ENCODE results near the gene KANSL1.
"Not testable (repeated sequence)": the region's sequence is repeated elsewhere in the genome, so short reads cannot be mapped to it uniquely, and the experiment has no call there.

The KANSL1 gene

DNA sequence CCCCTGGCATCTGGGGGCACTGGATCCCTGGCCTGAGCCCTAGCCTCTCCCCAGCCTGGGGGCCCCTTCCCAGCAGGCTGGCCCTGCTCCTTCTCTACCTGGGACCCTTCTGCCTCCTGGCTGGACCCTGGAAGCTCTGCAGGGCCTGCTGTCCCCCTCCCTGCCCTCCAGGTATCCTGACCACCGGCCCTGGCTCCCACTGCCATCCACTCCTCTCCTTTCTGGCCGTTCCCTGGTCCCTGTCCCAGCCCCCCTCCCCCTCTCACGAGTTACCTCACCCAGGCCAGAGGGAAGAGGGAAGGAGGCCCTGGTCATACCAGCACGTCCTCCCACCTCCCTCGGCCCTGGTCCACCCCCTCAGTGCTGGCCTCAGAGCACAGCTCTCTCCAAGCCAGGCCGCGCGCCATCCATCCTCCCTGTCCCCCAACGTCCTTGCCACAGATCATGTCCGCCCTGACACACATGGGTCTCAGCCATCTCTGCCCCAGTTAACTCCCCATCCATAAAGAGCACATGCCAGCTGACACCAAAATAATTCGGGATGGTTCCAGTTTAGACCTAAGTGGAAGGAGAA, 180.6 kb downstream of the KANSL1 start:
- no peak for DNase-seq

DNA sequence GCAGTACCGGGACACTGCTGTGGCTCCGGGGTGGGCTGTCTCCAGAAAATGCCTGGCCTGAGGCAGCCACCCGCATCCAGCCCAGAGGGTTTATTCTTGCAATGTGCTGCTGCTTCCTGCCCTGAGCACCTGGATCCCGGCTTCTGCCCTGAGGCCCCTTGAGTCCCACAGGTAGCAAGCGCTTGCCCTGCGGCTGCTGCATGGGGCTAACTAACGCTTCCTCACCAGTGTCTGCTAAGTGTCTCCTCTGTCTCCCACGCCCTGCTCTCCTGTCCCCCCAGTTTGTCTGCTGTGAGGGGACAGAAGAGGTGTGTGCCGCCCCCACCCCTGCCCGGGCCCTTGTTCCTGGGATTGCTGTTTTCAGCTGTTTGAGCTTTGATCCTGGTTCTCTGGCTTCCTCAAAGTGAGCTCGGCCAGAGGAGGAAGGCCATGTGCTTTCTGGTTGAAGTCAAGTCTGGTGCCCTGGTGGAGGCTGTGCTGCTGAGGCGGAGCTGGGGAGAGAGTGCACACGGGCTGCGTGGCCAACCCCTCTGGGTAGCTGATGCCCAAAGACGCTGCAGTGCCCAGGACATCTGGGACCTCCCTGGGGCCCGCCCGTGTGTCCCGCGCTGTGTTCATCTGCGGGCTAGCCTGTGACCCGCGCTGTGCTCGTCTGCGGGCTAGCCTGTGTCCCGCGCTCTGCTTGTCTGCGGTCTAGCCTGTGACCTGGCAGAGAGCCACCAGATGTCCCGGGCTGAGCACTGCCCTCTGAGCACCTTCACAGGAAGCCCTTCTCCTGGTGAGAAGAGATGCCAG, 181.3 kb downstream of the KANSL1 start:
- DNase-seq = no peak

DNA sequence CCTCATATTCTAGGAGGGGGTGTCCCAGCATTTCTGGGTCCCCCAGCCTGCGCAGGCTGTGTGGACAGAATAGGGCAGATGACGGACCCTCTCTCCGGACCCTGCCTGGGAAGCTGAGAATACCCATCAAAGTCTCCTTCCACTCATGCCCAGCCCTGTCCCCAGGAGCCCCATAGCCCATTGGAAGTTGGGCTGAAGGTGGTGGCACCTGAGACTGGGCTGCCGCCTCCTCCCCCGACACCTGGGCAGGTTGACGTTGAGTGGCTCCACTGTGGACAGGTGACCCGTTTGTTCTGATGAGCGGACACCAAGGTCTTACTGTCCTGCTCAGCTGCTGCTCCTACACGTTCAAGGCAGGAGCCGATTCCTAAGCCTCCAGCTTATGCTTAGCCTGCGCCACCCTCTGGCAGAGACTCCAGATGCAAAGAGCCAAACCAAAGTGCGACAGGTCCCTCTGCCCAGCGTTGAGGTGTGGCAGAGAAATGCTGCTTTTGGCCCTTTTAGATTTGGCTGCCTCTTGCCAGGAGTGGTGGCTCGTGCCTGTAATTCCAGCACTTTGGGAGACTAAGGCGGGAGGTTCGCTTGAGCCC, 182.5 kb downstream of the KANSL1 start:
- no peak for DNase-seq

DNA sequence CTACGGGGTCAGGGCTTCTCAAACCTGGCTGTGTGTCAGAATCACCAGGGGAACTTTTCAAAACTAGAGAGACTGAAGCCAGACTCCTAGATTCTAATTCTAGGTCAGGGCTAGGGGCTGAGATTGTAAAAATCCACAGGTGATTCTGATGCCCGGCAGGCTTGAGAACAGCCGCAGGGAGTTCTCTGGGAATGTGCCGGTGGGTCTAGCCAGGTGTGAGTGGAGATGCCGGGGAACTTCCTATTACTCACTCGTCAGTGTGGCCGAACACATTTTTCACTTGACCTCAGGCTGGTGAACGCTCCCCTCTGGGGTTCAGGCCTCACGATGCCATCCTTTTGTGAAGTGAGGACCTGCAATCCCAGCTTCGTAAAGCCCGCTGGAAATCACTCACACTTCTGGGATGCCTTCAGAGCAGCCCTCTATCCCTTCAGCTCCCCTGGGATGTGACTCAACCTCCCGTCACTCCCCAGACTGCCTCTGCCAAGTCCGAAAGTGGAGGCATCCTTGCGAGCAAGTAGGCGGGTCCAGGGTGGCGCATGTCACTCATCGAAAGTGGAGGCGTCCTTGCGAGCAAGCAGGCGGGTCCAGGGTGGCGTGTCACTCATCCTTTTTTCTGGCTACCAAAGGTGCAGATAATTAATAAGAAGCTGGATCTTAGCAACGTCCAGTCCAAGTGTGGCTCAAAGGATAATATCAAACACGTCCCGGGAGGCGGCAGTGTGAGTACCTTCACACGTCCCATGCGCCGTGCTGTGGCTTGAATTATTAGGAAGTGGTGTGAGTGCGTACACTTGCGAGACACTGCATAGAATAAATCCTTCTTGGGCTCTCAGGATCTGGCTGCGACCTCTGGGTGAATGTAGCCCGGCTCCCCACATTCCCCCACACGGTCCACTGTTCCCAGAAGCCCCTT, 183.3 kb downstream of the KANSL1 start:
- DNase-seq = no peak

DNA sequence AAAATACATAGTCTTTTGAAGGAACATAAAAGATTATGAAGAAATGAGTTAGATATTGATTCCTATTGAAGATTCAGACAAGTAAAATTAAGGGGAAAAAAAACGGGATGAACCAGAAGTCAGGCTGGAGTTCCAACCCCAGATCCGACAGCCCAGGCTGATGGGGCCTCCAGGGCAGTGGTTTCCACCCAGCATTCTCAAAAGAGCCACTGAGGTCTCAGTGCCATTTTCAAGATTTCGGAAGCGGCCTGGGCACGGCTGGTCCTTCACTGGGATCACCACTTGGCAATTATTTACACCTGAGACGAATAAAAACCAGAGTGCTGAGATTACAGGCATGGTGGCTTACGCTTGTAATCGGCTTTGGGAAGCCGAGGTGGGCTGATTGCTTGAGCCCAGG, 184.6 kb downstream of the KANSL1 start:
- no peak for DNase-seq

DNA sequence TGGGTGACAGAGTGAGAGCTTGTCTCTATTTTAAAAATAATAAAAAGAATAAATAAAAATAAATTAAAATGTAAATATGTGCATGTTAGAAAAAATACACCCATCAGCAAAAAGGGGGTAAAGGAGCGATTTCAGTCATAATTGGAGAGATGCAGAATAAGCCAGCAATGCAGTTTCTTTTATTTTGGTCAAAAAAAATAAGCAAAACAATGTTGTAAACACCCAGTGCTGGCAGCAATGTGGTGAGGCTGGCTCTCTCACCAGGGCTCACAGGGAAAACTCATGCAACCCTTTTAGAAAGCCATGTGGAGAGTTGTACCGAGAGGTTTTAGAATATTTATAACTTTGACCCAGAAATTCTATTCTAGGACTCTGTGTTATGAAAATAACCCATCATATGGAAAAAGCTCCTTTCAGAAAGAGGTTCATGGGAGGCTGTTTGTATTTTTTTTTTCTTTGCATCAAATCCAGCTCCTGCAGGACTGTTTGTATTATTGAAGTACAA, 185.7 kb downstream of the KANSL1 start:
- DNase-seq = no peak

DNA sequence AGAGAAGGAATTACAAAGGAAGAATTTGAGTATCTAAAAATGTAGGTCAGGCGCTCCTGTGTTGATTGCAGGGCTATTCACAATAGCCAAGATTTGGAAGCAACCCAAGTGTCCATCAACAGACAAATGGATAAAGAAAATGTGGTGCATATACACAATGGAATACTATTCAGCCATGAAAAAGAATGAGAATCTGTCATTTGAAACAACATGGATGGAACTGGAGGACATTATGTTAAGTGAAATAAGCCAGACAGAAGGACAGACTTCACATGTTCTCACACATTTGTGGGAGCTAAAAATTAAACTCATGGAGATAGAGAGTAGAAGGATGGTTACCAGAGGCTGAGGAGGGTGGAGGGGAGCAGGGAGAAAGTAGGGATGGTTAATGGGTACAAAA, 187.1 kb downstream of the KANSL1 start:
- not testable (repeated sequence) for DNase-seq

DNA sequence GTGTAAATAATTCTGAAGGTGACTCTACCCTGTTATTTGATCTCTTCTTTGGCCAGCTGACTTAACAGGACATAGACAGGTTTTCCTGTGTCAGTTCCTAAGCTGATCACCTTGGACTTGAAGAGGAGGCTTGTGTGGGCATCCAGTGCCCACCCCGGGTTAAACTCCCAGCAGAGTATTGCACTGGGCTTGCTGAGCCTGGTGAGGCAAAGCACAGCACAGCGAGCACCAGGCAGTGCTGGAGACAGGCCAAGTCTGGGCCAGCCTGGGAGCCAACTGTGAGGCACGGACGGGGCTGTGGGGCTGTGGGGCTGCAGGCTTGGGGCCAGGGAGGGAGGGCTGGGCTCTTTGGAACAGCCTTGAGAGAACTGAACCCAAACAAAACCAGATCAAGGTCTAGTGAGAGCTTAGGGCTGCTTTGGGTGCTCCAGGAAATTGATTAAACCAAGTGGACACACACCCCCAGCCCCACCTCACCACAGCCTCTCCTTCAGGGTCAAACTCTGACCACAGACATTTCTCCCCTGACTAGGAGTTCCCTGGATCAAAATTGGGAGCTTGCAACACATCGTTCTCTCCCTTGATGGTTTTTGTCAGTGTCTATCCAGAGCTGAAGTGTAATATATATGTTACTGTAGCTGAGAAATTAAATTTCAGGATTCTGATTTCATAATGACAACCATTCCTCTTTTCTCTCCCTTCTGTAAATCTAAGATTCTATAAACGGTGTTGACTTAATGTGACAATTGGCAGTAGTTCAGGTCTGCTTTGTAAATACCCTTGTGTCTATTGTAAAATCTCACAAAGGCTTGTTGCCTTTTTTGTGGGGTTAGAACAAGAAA, 189.1 kb downstream of the KANSL1 start:
- DNase-seq = no peak

DNA sequence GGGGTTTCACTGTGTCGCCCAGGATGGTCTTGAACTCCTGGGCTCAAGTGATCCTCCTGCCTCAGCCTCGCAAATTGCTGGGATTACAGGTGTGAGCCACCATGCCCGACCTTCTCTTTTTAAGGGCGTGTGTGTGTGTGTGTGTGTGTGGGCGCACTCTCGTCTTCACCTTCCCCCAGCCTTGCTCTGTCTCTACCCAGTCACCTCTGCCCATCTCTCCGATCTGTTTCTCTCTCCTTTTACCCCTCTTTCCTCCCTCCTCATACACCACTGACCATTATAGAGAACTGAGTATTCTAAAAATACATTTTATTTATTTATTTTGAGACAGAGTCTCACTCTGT, 190.3 kb downstream of the KANSL1 start:
- DNase-seq = no peak

DNA sequence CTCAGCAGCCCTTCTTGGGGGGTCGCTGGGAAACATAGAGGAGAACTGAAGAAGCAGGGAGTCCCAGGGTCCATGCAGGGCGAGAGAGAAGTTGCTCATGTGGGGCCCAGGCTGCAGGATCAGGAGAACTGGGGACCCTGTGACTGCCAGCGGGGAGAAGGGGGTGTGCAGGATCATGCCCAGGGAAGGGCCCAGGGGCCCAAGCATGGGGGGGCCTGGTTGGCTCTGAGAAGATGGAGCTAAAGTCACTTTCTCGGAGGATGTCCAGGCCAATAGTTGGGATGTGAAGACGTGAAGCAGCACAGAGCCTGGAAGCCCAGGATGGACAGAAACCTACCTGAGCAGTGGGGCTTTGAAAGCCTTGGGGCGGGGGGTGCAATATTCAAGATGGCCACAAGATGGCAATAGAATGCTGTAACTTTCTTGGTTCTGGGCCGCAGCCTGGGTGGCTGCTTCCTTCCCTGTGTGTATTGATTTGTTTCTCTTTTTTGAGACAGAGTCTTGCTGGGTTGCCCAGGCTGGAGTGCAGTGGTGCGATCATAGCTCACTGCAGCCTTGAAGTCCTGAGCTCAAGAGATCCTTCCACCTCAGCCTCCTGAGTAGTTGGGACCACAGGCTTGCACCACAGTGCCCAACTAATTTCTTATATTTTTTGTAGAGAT, 190.8 kb downstream of the KANSL1 start:
- no peak for DNase-seq

DNA sequence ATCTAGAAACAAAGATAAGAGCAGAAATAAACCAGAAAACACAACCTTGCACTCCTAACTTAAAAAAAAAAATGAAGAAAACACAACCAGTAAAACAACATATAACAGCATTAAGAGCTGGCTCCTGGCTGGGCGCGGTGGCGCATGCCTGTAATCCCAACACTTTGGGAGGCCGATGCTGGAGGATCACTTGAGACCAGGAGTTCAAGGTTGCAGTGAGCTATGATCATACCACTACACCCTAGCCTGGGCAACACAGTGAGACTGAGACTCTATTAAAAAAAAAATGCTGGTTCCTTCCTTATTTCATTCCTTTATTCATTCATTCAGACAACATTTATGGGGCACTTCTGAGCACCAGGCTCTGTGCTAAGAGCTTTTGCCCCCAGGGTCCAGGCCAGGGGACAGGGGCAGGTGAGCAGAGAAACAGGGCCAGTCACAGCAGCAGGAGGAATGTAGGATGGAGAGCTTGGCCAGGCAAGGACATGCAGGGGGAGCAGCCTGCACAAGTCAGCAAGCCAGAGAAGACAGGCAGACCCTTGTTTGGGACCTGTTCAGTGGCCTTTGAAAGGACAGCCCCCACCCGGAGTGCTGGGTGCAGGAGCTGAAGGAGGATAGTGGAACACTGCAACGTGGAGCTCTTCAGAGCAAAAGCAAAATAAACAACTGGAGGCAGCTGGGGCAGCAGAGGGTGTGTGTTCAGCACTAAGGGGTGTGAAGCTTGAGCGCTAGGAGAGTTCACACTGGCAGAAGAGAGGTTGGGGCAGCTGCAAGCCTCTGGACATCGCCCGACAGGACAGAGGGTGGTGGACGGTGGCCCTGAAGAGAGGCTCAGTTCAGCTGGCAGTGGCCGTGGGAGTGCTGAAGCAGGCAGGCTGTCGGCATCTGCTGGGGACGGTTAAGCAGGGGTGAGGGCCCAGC, 191.6 kb downstream of the KANSL1 start:
- no peak for DNase-seq

DNA sequence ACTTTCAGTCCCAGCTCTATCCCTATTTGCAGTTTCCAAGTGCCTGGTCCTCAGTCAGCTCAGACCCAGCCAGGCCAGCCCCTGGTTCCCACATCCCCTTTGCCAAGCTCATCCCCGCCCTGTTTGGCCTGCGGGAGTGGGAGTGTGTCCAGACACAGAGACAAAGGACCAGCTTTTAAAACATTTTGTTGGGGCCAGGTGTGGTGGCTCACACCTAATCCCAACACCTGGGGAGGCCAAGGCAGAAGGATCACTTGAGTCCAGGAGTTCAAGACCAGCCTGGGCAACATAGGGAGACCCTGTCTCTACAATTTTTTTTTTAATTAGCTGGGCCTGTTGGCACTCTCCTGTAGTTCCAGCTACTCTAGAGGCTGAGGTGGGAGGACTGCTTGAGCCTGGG, 192.5 kb downstream of the KANSL1 start:
- DNase-seq = no peak

DNA sequence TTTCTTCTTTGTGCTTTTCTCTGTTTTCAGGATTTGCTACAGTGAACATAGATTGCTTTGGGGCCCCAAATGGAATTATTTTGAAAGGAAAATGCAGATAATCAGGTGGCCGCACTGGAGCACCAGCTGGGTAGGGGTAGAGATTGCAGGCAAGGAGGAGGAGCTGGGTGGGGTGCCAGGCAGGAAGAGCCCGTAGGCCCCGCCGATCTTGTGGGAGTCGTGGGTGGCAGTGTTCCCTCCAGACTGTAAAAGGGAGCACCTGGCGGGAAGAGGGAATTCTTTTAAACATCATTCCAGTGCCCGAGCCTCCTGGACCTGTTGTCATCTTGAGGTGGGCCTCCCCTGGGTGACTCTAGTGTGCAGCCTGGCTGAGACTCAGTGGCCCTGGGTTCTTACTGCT, 192.9 kb downstream of the KANSL1 start:
- no peak for DNase-seq

DNA sequence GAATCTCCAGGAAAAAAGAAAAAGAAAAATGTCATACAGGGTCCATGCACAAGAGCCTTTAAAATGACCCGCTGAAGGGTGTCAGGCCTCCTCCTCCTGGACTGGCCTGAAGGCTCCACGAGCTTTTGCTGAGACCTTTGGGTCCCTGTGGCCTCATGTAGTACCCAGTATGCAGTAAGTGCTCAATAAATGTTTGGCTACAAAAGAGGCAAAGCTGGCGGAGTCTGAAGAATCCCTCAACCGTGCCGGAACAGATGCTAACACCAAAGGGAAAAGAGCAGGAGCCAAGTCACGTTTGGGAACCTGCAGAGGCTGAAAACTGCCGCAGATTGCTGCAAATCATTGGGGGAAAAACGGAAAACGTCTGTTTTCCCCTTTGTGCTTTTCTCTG, 193.3 kb downstream of the KANSL1 start:
- no peak for DNase-seq

DNA sequence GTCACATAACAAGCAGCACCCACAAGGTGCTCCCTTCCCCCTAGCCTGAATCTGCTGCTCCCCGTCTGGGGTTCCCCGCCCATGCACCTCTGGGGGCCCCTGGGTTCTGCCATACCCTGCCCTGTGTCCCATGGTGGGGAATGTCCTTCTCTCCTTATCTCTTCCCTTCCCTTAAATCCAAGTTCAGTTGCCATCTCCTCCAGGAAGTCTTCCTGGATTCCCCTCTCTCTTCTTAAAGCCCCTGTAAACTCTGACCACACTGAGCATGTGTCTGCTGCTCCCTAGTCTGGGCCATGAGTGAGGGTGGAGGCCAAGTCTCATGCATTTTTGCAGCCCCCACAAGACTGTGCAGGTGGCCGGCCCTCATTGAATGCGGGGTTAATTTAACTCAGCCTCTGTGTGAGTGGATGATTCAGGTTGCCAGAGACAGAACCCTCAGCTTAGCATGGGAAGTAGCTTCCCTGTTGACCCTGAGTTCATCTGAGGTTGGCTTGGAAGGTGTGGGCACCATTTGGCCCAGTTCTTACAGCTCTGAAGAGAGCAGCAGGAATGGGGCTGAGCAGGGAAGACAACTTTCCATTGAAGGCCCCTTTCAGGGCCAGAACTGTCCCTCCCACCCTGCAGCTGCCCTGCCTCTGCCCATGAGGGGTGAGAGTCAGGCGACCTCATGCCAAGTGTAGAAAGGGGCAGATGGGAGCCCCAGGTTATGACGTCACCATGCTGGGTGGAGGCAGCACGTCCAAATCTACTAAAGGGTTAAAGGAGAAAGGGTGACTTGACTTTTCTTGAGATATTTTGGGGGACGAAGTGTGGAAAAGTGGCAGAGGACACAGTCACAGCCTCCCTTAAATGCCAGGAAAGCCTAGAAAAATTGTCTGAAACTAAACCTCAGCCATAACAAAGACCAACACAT, 194.0 kb downstream of the KANSL1 start, which contains the start of gene STH:
Gene STH (plus strand): TSS at position 264 of the 913 bp plus-strand sequence. CDS start 30 bp downstream, at position 294.
- DNase-seq = no peak

DNA sequence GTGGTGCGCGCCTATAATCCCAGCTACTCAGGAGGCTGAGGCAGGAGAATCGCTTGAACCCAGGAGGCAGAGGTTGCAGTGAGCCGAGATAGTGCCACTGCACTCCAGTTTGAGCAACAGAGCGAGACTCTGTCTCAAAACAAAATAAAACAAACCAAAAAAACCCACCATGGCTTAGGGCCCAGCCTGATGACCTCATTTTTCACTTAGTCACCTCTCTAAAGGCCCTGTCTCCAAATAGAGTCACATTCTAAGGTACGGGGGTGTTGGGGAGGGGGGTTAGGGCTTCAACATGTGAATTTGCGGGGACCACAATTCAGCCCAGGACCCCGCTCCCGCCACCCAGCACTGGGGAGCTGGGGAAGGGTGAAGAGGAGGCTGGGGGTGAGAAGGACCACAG, 195.6 kb downstream of the KANSL1 start:
- DNase-seq = no peak

DNA sequence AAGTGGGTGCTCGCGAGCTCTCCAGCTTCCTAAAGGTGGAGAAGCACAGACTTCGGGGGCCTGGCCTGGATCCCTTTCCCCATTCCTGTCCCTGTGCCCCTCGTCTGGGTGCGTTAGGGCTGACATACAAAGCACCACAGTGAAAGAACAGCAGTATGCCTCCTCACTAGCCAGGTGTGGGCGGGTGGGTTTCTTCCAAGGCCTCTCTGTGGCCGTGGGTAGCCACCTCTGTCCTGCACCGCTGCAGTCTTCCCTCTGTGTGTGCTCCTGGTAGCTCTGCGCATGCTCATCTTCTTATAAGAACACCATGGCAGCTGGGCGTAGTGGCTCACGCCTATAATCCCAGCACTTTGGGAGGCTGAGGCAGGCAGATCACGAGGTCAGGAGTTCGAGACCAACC, 196.1 kb downstream of the KANSL1 start:
- no peak for DNase-seq

DNA sequence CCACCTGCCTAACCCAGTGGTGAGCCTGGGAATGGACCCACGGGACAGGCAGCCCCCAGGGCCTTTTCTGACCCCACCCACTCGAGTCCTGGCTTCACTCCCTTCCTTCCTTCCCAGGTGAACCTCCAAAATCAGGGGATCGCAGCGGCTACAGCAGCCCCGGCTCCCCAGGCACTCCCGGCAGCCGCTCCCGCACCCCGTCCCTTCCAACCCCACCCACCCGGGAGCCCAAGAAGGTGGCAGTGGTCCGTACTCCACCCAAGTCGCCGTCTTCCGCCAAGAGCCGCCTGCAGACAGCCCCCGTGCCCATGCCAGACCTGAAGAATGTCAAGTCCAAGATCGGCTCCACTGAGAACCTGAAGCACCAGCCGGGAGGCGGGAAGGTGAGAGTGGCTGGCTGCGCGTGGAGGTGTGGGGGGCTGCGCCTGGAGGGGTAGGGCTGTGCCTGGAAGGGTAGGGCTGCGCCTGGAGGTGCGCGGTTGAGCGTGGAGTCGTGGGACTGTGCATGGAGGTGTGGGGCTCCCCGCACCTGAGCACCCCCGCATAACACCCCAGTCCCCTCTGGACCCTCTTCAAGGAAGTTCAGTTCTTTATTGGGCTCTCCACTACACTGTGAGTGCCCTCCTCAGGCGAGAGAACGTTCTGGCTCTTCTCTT, 196.8 kb downstream of the KANSL1 start:
- no peak for DNase-seq

All from activated gamma-delta T cell (primary cell).